Muscle of leg (tissue), 11 donors: ENCODE measurements around the gene TUBG1. TPM values are rescaled to one million over a fixed set of nuclear protein-coding genes. Genes with fewer than 3 reads are reported as not detected.

Experiments
- DNase-seq: peaks from one replicate; pipeline ENCODE4 v3.0.0; 2013
- H3K27ac ChIP-seq: one replicate; pipeline ENCODE4 v1.5.1; 2013; ENCODE audit warnings: mild to moderate bottlenecking, low read length, control low read depth
- H3K27me3 ChIP-seq: one replicate; pipeline ENCODE4 v1.6.1; 2013; ENCODE audit warnings: low read length; ENCODE audit not compliant: control insufficient read depth, insufficient read depth
- H3K36me3 ChIP-seq: one replicate; pipeline ENCODE4 v1.6.1; 2013; ENCODE audit warnings: low read length; ENCODE audit not compliant: control insufficient read depth, insufficient read depth
- H3K4me1 ChIP-seq: one replicate; pipeline ENCODE4 v1.6.1; 2013; ENCODE audit warnings: low read length; ENCODE audit not compliant: control insufficient read depth, insufficient read depth
- H3K4me3 ChIP-seq: one replicate; pipeline ENCODE4 v1.5.1; 2013; ENCODE audit warnings: low read length, control low read depth
- H3K9me3 ChIP-seq: replicated peaks from 2 replicates; pipeline ENCODE4 v1.6.1; 2013; ENCODE audit warnings: low read depth, low read length; ENCODE audit not compliant: control insufficient read depth
- WGBS: methylation state at CpG from one replicate; pipeline ENCODE4 v1.1.5; 2013; ENCODE audit warnings: missing lambda C conversion rate; ENCODE audit not compliant: insufficient coverage; 5-methylcytosine and 5-hydroxymethylcytosine counted together
- polyA plus RNA-seq, 8 donors: library from polyadenylated mRNA; unstranded; fragments of 120-200 nt; gene quantifications; one replicate each; pipeline versions ENCODE4 v1.2.1 to v1.2.3, GENCODE V29; 2013; ENCODE audit warnings: inconsistent platforms in 1 of 8, low replicate concordance in 1 of 8; ENCODE audit not compliant: insufficient read length in 8 of 8, insufficient read depth in 1 of 8
- total RNA-seq: library from RNA; stranded (reverse); fragments of 120-200 nt; gene quantifications from one replicate; pipeline ENCODE4 v1.2.4, GENCODE V29; 2013

Gene TUBG1
- total and polyA plus RNA-seq, 9 donors, result 22.2 to 43.5 (median 38.0) TPM

GRCh38 chr17:42565523-42566214, 43.8 kb upstream of the TUBG1 start:
- peaks cover 58% of the 10 kb centered on the region for H3K36me3 ChIP-seq

GRCh38 chr17:42566215-42566882, 43.1 kb upstream of the TUBG1 start:
- H3K36me3 ChIP-seq, result peaks cover 64% of the 10 kb centered on the region
- no peak for DNase-seq
- H3K27ac ChIP-seq, result peak overlapping the region; percentile 74
- H3K4me1 ChIP-seq, result peaks cover 41% of the 10 kb centered on the region
- 23% methylated on average over 20 of the region's 28 CpGs for WGBS
- H3K27me3 ChIP-seq, result no peaks in the 10 kb centered on the region
- H3K9me3 ChIP-seq, result no peaks in the 10 kb centered on the region
- H3K4me3 ChIP-seq, result peak overlapping the region; percentile 97

More at GRCh38 chr17:42565523-42566214, 43.8 kb upstream of the TUBG1 start:
- no peak for DNase-seq
- H3K27ac ChIP-seq, result no peak overlapping the region
- WGBS, result 91% methylated on average over 11 of the region's 16 CpGs
- H3K9me3 ChIP-seq, result no peaks in the 10 kb centered on the region
- H3K27me3 ChIP-seq, result no peaks in the 10 kb centered on the region
- H3K4me3 ChIP-seq, result no peak overlapping the region
- H3K4me1 ChIP-seq, result peaks cover 44% of the 10 kb centered on the region

GRCh38 chr17:42566883-42567573, 42.5 kb upstream of the TUBG1 start, which contains the start of gene MLX:
TSS of gene MLX (plus strand) at chr17:42567100. CDS start at chr17:42567125, 25 bp downstream.
- peak; percentile 94 for DNase-seq
- Histone ChIP-seq H3K4me3 (peak within 1 kb of the TSS; percentile 97), H3K36me3 (peaks cover 71% of the 10 kb centered on the region), H3K9me3 (no peaks in the 10 kb centered on the region), H3K4me1 (peaks cover 37% of the 10 kb centered on the region), H3K27ac (peak within 1 kb of the TSS; percentile 77), H3K27me3 (no peaks in the 10 kb centered on the region)
- 0% methylated on average over 61 of the region's 72 CpGs for WGBS

- Histone ChIP-seq H3K9me3 (no peaks in the 10 kb centered on the region), H3K36me3 (peaks cover 83% of the 10 kb centered on the region), H3K4me1 (peaks cover 26% of the 10 kb centered on the region), H3K4me3 (no peak overlapping the region), H3K27ac (no peak overlapping the region), H3K27me3 (no peaks in the 10 kb centered on the region)
- no peak for DNase-seq
- 100% methylated on average over 1 of the region's 14 CpGs for WGBS
Measured at GRCh38 chr17:42568341-42569111, 41.0 kb upstream of the TUBG1 start.

GRCh38 chr17:42571435-42572225, 37.9 kb upstream of the TUBG1 start:
- H3K4me3 ChIP-seq, result no peak overlapping the region
- H3K27me3 ChIP-seq, result no peaks in the 10 kb centered on the region
- no peaks in the 10 kb centered on the region for H3K9me3 ChIP-seq
- H3K27ac ChIP-seq, result no peak overlapping the region
- 72% methylated on average over 5 of the region's 12 CpGs for WGBS
- no peak for DNase-seq
- H3K4me1 ChIP-seq, result peaks cover 12% of the 10 kb centered on the region
- H3K36me3 ChIP-seq, result peaks cover 70% of the 10 kb centered on the region

GRCh38 chr17:42573095-42573494, 36.4 kb upstream of the TUBG1 start:
- no peak for DNase-seq
- H3K9me3 ChIP-seq, result no peaks in the 10 kb centered on the region
- no peak overlapping the region for H3K4me3 ChIP-seq
- H3K27me3 ChIP-seq, result no peaks in the 10 kb centered on the region
- 93% methylated on average over 4 of the region's 4 CpGs for WGBS
- peaks cover 70% of the 10 kb centered on the region for H3K36me3 ChIP-seq
- no peak overlapping the region for H3K27ac ChIP-seq
- H3K4me1 ChIP-seq, result peaks cover 15% of the 10 kb centered on the region

GRCh38 chr17:42574463-42574862, 35.0 kb upstream of the TUBG1 start:
- Histone ChIP-seq H3K27ac (no peak overlapping the region), H3K4me3 (no peak overlapping the region), H3K9me3 (no peaks in the 10 kb centered on the region)

GRCh38 chr17:42577140-42577531, 32.3 kb upstream of the TUBG1 start:
- H3K4me1 ChIP-seq, result peaks cover 17% of the 10 kb centered on the region
- 1% methylated on average over 12 of the region's 18 CpGs for whole genome bisulfite sequencing

More at GRCh38 chr17:42574463-42574862, 35.0 kb upstream of the TUBG1 start:
- Histone ChIP-seq H3K4me1 (peaks cover 17% of the 10 kb centered on the region), H3K27me3 (no peaks in the 10 kb centered on the region), H3K36me3 (peaks cover 57% of the 10 kb centered on the region)
- DNase-seq, result no peak
- WGBS, result 90% methylated on average over 2 of the region's 3 CpGs

DNA sequence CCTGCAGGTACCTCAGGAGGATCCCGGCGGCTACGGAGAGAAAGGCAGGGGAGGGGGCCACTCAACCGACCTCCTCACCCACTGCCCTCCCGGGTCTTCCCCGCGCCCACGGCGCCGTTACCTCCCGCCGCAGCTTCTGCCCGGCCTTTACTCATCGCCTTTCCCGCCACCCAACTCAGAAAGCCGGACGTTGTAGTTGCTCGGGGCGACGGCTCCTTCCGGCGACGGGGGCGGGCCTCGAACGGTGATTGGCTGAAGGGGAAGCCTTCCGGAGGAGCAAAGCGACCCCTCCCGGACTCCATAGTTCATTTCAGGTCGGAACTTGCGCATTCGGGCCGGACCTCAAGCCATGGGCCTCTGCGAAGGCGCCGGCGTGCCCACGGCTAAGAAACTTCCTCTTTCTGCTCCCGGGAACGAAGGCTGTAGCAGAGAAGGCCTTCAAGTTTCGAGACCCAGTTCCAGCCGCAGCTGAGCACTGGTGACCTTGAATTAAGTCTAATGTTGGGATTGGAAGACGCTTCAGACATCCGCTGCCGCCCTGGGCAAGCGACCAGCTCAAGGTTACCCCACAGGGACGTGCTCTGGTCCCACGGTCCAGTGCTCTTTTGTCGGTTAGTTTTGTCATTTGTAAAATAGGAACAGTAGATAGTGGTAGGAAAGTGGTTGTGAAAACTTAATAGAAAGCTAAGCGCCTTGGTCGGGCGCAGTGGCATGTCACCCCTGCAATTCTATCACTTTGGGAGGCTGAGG, 31.8 kb upstream of the TUBG1 start, which contains the start of gene PSMC3IP:
Gene PSMC3IP (minus strand): TSS at position 198 of the 750 bp plus-strand sequence. CDS start 43 bp downstream, at position 155.
- Histone ChIP-seq H3K27ac (peak within 1 kb of the TSS; percentile 94), H3K9me3 (no peaks in the 10 kb centered on the region), H3K4me1 (peaks cover 17% of the 10 kb centered on the region), H3K27me3 (no peaks in the 10 kb centered on the region), H3K4me3 (peak within 1 kb of the TSS; percentile 89), H3K36me3 (peaks cover 57% of the 10 kb centered on the region)
- WGBS, result under 1% methylated on average over 51 of the region's 52 CpGs
- DNase-seq, result peak; percentile 98

More at GRCh38 chr17:42577140-42577531, 32.3 kb upstream of the TUBG1 start:
- Histone ChIP-seq H3K27me3 (no peaks in the 10 kb centered on the region), H3K9me3 (no peaks in the 10 kb centered on the region), H3K4me3 (peak overlapping the region; percentile 89), H3K27ac (peak overlapping the region; percentile 94), H3K36me3 (peaks cover 57% of the 10 kb centered on the region)
- DNase-seq, result no peak
